DND-41 (cell line): ENCODE data around the gene PPP2R5B.

Source experiments
- ATAC-seq: fragments of 200-7000 bp; cut with Tn5 transposase; 3 replicates; pipeline ENCODE4 v1.9.1; 2021; ENCODE audit warnings: low read depth; ENCODE audit not compliant: insufficient read depth
- DNase-seq: peaks from one replicate; pipeline ENCODE4 v3.0.0-alpha.2; 2020
- H2AFZ ChIP-seq: 2 replicates; pipeline ENCODE4 v1.6.0; 2012; ENCODE audit warnings: low read depth, low read length
- H3K27ac ChIP-seq: 2 replicates; pipeline ENCODE4 v1.5.1; 2012; ENCODE audit warnings: low read length, inconsistent platforms
- H3K27me3 ChIP-seq: fragments of 200-600 bp; sonication (generic); 2 replicates; pipeline ENCODE4 v1.6.0; 2012; ENCODE audit warnings: low read length, mild to moderate bottlenecking, inconsistent platforms; ENCODE audit not compliant: insufficient read depth, poor library complexity
- H3K36me3 ChIP-seq: 2 replicates; pipeline ENCODE4 v1.5.1; 2012; ENCODE audit warnings: low read length, inconsistent platforms; ENCODE audit not compliant: insufficient read depth
- H3K4me1 ChIP-seq: 2 replicates; pipeline ENCODE4 v1.5.1; 2012; ENCODE audit warnings: mild to moderate bottlenecking, low read length; ENCODE audit not compliant: insufficient read depth
- H3K4me2 ChIP-seq: 2 replicates; pipeline ENCODE4 v1.6.0; 2012; ENCODE audit warnings: mild to moderate bottlenecking, moderate library complexity, low read length, inconsistent platforms; ENCODE audit not compliant: insufficient read depth
- H3K4me3 ChIP-seq, 2 experiments: fragments of 200-600 bp in 1 of 2; shearing (Covaris generic) in 1 of 2; 2 replicates each; pipeline ENCODE4 v1.5.1; 2012 to 2016; ENCODE audit warnings: inconsistent platforms in 2 of 2, low read length in 2 of 2, mild to moderate bottlenecking in 2 of 2, low read depth in 1 of 2, moderate library complexity in 1 of 2
- H3K79me2 ChIP-seq: 2 replicates; pipeline ENCODE4 v1.6.0; 2012; ENCODE audit warnings: low read length, inconsistent platforms; ENCODE audit not compliant: insufficient read depth
- H3K9ac ChIP-seq: 2 replicates; pipeline ENCODE4 v1.6.0; 2012; ENCODE audit warnings: low read depth, mild to moderate bottlenecking, inconsistent platforms, low read length, moderate library complexity
- H3K9me3 ChIP-seq: 2 replicates; pipeline ENCODE4 v1.5.1; 2012; ENCODE audit warnings: low read length, moderate library complexity, mild to moderate bottlenecking, inconsistent platforms; ENCODE audit not compliant: insufficient read depth, severe bottlenecking
- H4K20me1 ChIP-seq: 2 replicates; pipeline ENCODE4 v1.6.0; 2012; ENCODE audit warnings: low read length; ENCODE audit not compliant: insufficient read depth
- EZH2 ChIP-seq: IDR thresholded peaks from 3 replicates; pipeline ENCODE4 v1.6.1; 2012; ENCODE audit warnings: borderline replicate concordance, low read depth, mild to moderate bottlenecking, moderate library complexity, low read length, inconsistent platforms; ENCODE audit not compliant: severe bottlenecking
- TF ChIP-seq, protein P1 (sequence below): IDR thresholded peaks from 2 replicates; pipeline ENCODE4 v1.5.1; 2012; ENCODE audit warnings: borderline replicate concordance, low read length, moderate library complexity, mild to moderate bottlenecking; ENCODE audit not compliant: poor library complexity, severe bottlenecking; ENCODE audit errors: extremely low read depth

PPP2R5B gene

DNA sequence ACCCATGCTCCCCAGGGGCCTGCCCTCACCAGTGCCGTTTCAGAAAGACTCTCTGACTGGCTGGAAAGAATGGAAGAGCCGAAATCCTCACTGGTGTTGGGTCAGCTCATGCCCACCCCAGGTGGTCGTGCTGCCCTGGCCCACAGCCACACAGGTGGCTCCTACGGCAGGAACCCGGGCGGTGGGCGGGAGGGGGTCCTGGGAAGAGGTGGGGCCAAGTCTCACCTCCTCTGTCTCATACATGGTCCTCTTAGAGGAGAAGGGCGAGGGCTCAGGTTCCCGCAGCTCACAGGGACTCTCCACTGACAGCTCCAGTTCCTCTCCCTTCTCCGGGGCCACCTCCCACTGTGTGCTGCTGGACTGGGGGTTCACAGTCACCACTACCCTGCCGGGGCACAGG lies 15.7 kb upstream of the PPP2R5B start:
- Histone ChIP-seq H3K27me3 (no peaks in the 10 kb centered on the region), H3K27ac (no peak overlapping the region), H3K4me1 (no peaks in the 10 kb centered on the region), H3K36me3 (peaks cover 82% of the 10 kb centered on the region), H3K4me2 (no peak overlapping the region), H3K9ac (no peak overlapping the region), H4K20me1 (no peaks in the 10 kb centered on the region; the same call in 1 of the 2 replicates), H3K4me3 (no peak overlapping the region), H2AFZ (no peak overlapping the region), H3K9me3 (no peaks in the 10 kb centered on the region), H3K79me2 (no peaks in the 10 kb centered on the region)
- ATAC-seq (no peak), DNase-seq (no peak)
- TF ChIP-seq, protein P1, sequence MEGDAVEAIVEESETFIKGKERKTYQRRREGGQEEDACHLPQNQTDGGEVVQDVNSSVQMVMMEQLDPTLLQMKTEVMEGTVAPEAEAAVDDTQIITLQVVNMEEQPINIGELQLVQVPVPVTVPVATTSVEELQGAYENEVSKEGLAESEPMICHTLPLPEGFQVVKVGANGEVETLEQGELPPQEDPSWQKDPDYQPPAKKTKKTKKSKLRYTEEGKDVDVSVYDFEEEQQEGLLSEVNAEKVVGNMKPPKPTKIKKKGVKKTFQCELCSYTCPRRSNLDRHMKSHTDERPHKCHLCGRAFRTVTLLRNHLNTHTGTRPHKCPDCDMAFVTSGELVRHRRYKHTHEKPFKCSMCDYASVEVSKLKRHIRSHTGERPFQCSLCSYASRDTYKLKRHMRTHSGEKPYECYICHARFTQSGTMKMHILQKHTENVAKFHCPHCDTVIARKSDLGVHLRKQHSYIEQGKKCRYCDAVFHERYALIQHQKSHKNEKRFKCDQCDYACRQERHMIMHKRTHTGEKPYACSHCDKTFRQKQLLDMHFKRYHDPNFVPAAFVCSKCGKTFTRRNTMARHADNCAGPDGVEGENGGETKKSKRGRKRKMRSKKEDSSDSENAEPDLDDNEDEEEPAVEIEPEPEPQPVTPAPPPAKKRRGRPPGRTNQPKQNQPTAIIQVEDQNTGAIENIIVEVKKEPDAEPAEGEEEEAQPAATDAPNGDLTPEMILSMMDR = no peak
- no peak for TF ChIP-seq EZH2

DNA sequence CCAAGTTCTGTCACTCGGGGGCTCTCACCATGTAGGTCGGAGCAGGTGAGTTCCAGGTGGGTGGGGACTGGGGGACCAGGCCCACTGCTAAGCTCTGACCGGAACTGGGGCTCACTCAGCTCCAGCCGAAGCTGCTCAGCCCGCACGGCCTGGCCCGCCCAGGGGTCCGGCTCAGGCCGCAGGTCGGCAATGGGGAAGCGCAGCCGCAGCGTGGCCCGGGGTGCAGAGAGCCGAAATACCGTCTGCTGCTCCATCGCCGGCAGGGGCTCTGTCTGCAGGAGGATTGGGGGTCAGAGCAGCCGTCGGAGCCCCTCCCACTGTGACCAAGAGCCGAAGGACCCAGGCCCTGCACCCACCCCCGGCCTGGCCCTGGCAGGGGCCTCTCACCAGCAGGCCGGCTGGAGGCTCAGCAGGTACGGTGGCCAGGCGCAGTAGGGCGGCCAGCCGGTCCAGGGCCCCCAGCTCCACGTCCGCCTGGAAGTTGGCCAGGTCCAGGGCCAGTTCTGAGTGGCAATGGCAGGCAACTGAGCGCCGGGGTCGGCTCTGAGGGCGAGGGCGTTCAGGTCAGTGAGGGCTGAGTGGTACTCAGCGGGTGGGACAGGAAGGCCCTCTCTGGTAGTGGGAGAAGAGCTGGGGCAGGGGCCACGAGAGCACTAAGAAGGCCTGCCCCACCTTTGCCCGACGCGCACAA lies 14.7 kb upstream of the PPP2R5B start:
- no peaks in the 10 kb centered on the region for H3K9me3 ChIP-seq
- H3K79me2 ChIP-seq = no peaks in the 10 kb centered on the region; the same call in 1 of the 2 replicates
- TF ChIP-seq, protein P1 = no peak
- no peak for TF ChIP-seq EZH2
- no peak overlapping the region for H3K4me2 ChIP-seq
- ATAC-seq (no peak), DNase-seq (no peak)
- H4K20me1 ChIP-seq = no peaks in the 10 kb centered on the region; the same call in 1 of the 2 replicates
- no peaks in the 10 kb centered on the region for H3K27me3 ChIP-seq
- no peak overlapping the region for H2AFZ ChIP-seq
- no peaks in the 10 kb centered on the region for H3K4me1 ChIP-seq
- H3K4me3 ChIP-seq = no peak overlapping the region
- no peak overlapping the region for H3K27ac ChIP-seq
- H3K36me3 ChIP-seq = peaks cover 89% of the 10 kb centered on the region
- H3K9ac ChIP-seq = no peak overlapping the region

DNA sequence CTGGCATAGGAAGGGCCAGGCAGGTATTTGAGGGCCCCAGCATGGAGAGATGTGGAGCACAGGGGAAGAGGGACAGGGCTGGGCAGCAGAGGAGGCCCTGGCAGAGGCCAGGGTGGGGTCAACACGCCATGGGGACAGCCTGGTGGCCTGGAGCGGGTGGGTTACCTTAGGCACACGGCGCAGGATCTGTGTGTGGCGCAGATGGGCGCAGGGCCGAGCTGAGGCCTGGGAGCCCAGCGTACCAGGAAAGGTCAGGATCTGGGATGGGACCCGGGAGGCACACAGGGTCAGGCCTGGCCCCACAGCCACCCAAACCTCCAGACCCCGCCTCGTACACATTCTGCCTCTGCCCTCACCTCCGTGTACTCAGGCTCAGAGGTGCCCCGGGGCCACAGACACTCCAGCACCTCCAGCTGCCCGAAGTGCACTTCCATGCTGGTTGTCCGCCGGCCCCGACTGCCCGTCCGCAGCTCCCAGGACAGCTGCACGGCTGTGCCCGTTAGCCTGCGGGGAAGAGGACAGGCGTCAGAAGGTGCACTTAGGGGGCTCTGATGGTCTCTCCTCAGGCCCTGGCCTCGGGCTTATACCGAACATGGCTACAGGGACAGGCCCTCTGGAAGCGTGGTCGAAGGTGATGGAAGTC lies 13.9 kb upstream of the PPP2R5B start:
- no peak for DNase-seq
- H2AFZ ChIP-seq = no peak overlapping the region
- no peak overlapping the region for H3K4me3 ChIP-seq
- H3K4me1 ChIP-seq = peaks cover 8% of the 10 kb centered on the region
- H3K79me2 ChIP-seq = peaks cover 5% of the 10 kb centered on the region
- H3K36me3 ChIP-seq = peaks cover 83% of the 10 kb centered on the region
- ATAC-seq = no peak
- H3K4me2 ChIP-seq = no peak overlapping the region
- no peak for TF ChIP-seq EZH2
- TF ChIP-seq, protein P1 = no peak
- H4K20me1 ChIP-seq = no peaks in the 10 kb centered on the region; the same call in 1 of the 2 replicates
- H3K9me3 ChIP-seq = no peaks in the 10 kb centered on the region
- H3K9ac ChIP-seq = no peak overlapping the region
- H3K27me3 ChIP-seq = no peaks in the 10 kb centered on the region
- no peak overlapping the region for H3K27ac ChIP-seq
